Mesothelial cell of epicardium (in vitro differentiated cells): Measurements from ENCODE around the gene MIB2. TPM values are rescaled to one million over a fixed set of nuclear protein-coding genes. Genes with fewer than 3 reads are reported as not detected.

Source experiments
- DNase-seq, 2 experiments: peaks; one replicate each; pipeline ENCODE4 v3.0.0; 2021; ENCODE audit warnings: low spot score in 2 of 2; ENCODE audit not compliant: unreplicated experiment in 2 of 2
- H3K27ac Mint-ChIP-seq: 2 replicates; pipeline ENCODE4 v1.8.0; 2021; ENCODE audit warnings: mixed read lengths
- H3K27me3 Mint-ChIP-seq: 2 replicates; pipeline ENCODE4 v1.8.0; 2021; ENCODE audit warnings: low read depth, mixed read lengths
- H3K36me3 Mint-ChIP-seq: 2 replicates; pipeline ENCODE4 v1.8.0; 2021; ENCODE audit warnings: mixed read lengths
- H3K4me1 Mint-ChIP-seq: 2 replicates; pipeline ENCODE4 v1.8.0; 2021; ENCODE audit warnings: mixed read lengths
- H3K4me3 Mint-ChIP-seq: 2 replicates; pipeline ENCODE4 v1.8.0; 2021; ENCODE audit warnings: mild to moderate bottlenecking, moderate library complexity, mixed read lengths
- H3K9me3 Mint-ChIP-seq: 2 replicates; pipeline ENCODE4 v1.8.0; 2021; ENCODE audit warnings: mixed read lengths
- total RNA-seq: library from RNA; stranded (reverse); gene quantifications from 3 replicates; pipeline ENCODE4 v1.2.1, GENCODE V29; 2021
- TF ChIP-seq, protein P1 (sequence below): fragments of 200-600 bp; sonication (generic); IDR thresholded peaks from one replicate; pipeline ENCODE4 v1.5.0; 2021; ENCODE audit warnings: antibody characterized with exemption; ENCODE audit not compliant: unreplicated experiment

The MIB2 gene
- total RNA-seq, 1 donor from 2014 or later, result 117 TPM

DNA sequence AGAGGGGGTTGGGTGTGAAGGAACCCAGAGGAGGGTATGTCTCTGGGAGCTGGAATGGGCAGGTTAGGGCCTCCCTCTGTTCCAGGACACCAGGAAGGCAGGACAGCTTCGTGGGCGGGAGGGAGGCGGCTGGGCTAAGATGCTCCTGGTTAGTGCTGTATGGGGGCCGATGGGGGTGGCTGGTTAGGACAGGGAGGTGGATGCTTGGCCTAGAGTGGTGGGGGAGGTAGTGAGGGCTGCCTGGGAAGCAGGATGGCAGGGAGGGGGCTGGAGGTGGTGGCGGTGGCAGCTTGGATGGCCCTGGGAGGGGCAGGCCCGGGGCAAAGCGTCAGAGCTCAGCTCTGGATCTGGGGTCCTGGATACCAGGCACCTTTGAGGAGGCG is 10.5 kb downstream of the MIB2 start:
- no peaks in the 10 kb centered on the region for H3K36me3 Mint-ChIP-seq

DNA sequence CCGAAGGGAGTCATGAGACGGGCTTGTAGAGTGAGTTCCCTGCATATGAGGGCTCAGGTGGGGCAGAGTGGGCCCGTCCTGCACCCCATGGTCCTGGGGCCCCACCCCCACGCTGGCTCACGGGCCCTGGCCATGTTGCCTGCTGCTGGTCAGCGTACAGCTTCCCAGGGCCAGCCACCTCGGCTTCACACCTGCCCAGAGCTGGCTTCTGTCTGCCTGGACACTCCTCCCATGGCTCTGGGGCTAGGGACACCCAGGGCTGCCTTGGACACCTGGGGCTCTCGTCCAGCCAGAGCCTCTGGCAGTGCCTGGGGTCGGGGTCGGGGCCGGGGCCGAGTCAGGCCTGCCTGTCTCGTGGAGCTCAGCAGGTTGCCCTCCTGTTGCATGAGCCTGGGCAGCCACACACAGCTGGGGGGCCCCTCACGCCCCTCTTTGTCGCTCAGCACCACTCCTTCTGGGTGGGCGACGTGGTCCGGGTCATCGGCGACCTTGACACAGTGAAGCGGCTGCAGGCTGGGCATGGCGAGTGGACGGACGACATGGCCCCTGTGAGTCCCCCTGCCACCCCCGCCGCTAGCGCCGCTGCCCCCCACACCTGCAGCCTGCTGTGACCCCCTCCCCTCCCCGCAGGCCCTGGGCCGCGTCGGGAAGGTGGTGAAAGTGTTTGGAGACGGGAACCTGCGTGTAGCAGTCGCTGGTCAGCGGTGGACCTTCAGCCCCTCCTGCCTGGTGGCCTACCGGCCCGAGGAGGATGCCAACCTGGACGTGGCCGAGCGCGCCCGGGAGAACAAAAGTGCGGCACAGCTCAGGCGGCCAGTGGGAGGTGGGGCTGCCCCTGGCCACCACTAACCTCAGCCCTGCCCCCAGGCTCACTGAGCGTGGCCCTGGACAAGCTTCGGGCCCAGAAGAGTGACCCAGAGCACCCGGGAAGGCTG is 11.2 kb downstream of the MIB2 start:
- peaks cover 8% of the 10 kb centered on the region for H3K4me1 Mint-ChIP-seq
- no peaks in the 10 kb centered on the region for H3K36me3 Mint-ChIP-seq
- no peaks in the 10 kb centered on the region for H3K9me3 Mint-ChIP-seq
- no peak overlapping the region for H3K27ac Mint-ChIP-seq
- TF ChIP-seq, protein P1, sequence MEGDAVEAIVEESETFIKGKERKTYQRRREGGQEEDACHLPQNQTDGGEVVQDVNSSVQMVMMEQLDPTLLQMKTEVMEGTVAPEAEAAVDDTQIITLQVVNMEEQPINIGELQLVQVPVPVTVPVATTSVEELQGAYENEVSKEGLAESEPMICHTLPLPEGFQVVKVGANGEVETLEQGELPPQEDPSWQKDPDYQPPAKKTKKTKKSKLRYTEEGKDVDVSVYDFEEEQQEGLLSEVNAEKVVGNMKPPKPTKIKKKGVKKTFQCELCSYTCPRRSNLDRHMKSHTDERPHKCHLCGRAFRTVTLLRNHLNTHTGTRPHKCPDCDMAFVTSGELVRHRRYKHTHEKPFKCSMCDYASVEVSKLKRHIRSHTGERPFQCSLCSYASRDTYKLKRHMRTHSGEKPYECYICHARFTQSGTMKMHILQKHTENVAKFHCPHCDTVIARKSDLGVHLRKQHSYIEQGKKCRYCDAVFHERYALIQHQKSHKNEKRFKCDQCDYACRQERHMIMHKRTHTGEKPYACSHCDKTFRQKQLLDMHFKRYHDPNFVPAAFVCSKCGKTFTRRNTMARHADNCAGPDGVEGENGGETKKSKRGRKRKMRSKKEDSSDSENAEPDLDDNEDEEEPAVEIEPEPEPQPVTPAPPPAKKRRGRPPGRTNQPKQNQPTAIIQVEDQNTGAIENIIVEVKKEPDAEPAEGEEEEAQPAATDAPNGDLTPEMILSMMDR, result no peak
- H3K4me3 Mint-ChIP-seq, result no peak overlapping the region
- H3K27me3 Mint-ChIP-seq, result peaks cover 5% of the 10 kb centered on the region
- DNase-seq, result no peak

More for the DNA sequence above, 10.5 kb downstream of the MIB2 start:
- Mint-ChIP-seq H3K4me3 (no peak overlapping the region), H3K27me3 (peaks cover 3% of the 10 kb centered on the region), H3K9me3 (no peaks in the 10 kb centered on the region), H3K4me1 (peaks cover 8% of the 10 kb centered on the region), H3K27ac (no peak overlapping the region)
- TF ChIP-seq, protein P1, result no peak
- no peak for DNase-seq

DNA sequence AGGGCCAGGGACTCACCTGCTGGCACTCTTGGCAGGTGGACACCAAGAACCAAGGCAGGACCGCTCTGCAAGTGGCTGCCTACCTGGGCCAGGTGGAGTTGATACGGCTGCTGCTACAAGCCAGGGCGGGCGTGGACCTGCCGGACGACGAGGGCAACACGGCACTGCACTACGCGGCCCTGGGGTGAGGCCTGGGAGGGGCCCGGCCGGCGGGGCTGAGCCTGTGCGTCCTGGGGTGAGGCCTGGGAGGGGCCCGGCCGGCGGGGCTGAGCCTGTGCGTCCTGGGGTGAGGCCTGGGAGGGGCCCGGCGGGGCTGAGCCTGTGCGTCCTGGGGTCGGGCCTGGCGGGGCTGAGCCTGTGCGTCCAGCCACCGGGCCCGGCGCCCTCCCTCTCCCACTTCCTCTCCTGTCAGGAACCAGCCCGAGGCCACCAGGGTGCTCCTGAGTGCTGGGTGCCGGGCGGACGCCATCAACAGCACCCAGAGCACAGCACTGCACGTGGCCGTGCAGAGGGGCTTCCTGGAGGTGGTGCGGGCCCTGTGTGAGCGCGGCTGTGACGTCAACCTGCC is 12.0 kb downstream of the MIB2 start:
- Mint-ChIP-seq H3K36me3 (no peaks in the 10 kb centered on the region), H3K27ac (no peak overlapping the region), H3K4me1 (peaks cover 7% of the 10 kb centered on the region), H3K9me3 (no peaks in the 10 kb centered on the region), H3K27me3 (peaks cover 8% of the 10 kb centered on the region), H3K4me3 (no peak overlapping the region)
- no peak for DNase-seq
- TF ChIP-seq, protein P1, result no peak

DNA sequence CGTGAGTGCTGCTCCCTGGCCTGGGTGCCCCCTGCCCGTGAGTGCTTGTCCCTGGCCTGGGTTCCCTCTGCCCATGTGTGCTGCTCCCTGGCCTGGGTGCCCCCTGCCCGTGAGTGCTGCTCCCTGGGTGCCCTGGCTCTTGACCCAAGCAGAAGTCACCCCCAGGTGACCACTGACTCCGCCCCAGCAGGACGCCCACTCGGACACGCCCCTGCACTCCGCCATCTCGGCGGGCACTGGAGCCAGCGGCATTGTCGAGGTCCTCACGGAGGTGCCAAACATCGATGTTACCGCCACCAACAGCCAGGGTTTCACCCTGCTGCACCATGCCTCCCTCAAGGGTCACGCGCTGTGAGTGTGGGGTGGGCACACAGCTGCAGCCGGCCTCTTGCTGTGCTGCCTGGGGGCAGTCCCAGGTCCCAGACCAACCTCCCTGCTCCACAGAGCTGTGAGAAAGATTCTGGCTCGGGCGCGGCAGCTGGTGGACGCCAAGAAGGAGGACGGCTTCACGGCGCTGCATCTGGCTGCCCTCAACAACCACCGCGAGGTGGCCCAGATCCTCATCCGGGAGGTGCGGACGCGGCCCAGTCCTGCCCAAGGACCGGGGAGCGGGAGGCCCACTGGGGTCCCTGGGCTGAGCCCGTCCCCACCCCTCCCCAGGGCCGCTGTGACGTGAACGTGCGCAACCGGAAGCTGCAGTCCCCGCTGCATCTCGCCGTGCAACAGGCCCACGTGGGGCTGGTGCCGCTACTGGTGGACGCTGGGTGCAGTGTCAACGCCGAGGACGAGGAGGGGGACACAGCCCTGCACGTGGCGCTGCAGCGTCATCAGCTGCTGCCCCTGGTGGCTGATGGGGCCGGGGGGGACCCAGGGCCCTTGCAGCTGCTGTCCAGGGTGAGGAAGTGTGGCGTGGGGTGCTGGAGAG is 12.8 kb downstream of the MIB2 start:
- Mint-ChIP-seq H3K36me3 (no peaks in the 10 kb centered on the region), H3K27ac (no peak overlapping the region), H3K4me1 (peaks cover 7% of the 10 kb centered on the region), H3K27me3 (peaks cover 9% of the 10 kb centered on the region), H3K4me3 (no peak overlapping the region), H3K9me3 (no peaks in the 10 kb centered on the region)
- no peak for DNase-seq
- TF ChIP-seq, protein P1, result no peak

DNA sequence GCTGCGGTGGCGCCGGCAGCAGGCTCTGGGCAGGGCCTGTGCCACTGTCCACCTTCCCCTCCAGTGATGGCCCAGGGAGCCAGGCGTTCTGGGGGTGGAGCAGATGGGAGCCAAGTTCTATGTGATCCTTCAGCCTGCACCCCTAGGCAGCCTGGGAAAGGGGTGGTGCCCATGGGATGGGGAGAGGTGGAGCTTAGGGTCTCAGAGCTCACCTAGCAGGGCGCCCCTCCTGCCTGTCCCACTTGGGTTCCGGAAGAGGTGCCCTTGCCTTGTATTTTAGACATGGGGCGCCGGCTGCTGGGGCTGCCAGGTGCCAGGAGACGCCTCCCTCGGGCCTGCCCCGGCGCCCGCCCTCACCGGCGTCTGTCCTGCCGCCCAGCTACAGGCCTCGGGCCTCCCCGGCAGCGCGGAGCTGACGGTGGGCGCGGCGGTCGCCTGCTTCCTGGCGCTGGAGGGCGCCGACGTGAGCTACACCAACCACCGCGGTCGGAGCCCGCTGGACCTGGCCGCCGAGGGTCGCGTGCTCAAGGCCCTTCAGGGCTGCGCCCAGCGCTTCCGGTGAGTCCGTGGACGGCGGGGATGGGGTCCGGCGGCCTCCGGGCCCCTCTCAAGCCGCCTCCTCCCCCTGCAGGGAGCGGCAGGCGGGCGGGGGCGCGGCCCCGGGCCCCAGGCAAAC is 13.6 kb downstream of the MIB2 start:
- H3K4me1 Mint-ChIP-seq, result peaks cover 7% of the 10 kb centered on the region
- TF ChIP-seq, protein P1, result no peak
- no peak overlapping the region for H3K27ac Mint-ChIP-seq
- H3K4me3 Mint-ChIP-seq, result no peak overlapping the region
- no peaks in the 10 kb centered on the region for H3K9me3 Mint-ChIP-seq
- peaks cover 9% of the 10 kb centered on the region for H3K27me3 Mint-ChIP-seq
- no peak for DNase-seq
- no peaks in the 10 kb centered on the region for H3K36me3 Mint-ChIP-seq
